Measurements from ENCODE around the gene INF2. TPM values are rescaled to one million over a fixed set of nuclear protein-coding genes. Genes with fewer than 3 reads are reported as not detected.

INF2 gene
- total RNA-seq, 2 experiments from 2014 or later, result 107 to 110 TPM

- H3K27ac Mint-ChIP-seq, result no peak overlapping the region
- no peaks in the 10 kb centered on the region for H3K36me3 Mint-ChIP-seq
- H3K9me3 Mint-ChIP-seq, result no peaks in the 10 kb centered on the region
- POLR2A ChIA-PET, result no interaction called here
- H3K4me3 Mint-ChIP-seq, result no peak overlapping the region
- H3K27me3 Mint-ChIP-seq, result no peaks in the 10 kb centered on the region
- DNase-seq (no peak), ATAC-seq (ENCODE audit: low read depth) (no peak)
- H3K4me1 Mint-ChIP-seq, result peaks cover 21% of the 10 kb centered on the region
Observed at GRCh38 chr14:104675447-104675846, 14.0 kb upstream of the INF2 start.

GRCh38 chr14:104676130-104676693 lies 13.2 kb upstream of the INF2 start:
- Mint-ChIP-seq H3K4me3 (no peak overlapping the region), H3K9me3 (no peaks in the 10 kb centered on the region), H3K4me1 (peaks cover 21% of the 10 kb centered on the region), H3K27ac (no peak overlapping the region), H3K36me3 (no peaks in the 10 kb centered on the region), H3K27me3 (no peaks in the 10 kb centered on the region)
- POLR2A ChIA-PET, result interaction anchor here (2.0 to 3.4 kb wide), 2 partner anchors 10 to 13 kb away, joined by 6 to 52 read pairs; partner anchors contain the start of gene INF2
- no peak for DNase-seq
- no peak for ATAC-seq (ENCODE audit: low read depth)

- DNase-seq (no peak), ATAC-seq (ENCODE audit: low read depth) (no peak)
- Mint-ChIP-seq H3K27ac (peak overlapping the region; percentile 47), H3K4me3 (no peak overlapping the region), H3K4me1 (peaks cover 21% of the 10 kb centered on the region), H3K36me3 (no peaks in the 10 kb centered on the region), H3K9me3 (no peaks in the 10 kb centered on the region), H3K27me3 (no peaks in the 10 kb centered on the region)
- POLR2A ChIA-PET, result interaction anchor here (0.9 to 3.4 kb wide), 6 partner anchors 11 to 18 kb away, joined by 3 to 52 read pairs (median 6); partner anchors contain the start of gene INF2
Observed at GRCh38 chr14:104676694-104677511, 12.5 kb upstream of the INF2 start.

GRCh38 chr14:104677512-104678332 lies 11.7 kb upstream of the INF2 start:
- ATAC-seq (ENCODE audit: low read depth) (peak; percentile 80), DNase-seq (peak; percentile 84)
- no peaks in the 10 kb centered on the region for H3K9me3 Mint-ChIP-seq
- H3K27ac Mint-ChIP-seq, result peak overlapping the region; percentile 87
- no peaks in the 10 kb centered on the region for H3K27me3 Mint-ChIP-seq
- peaks cover 21% of the 10 kb centered on the region for H3K4me1 Mint-ChIP-seq
- no peaks in the 10 kb centered on the region for H3K36me3 Mint-ChIP-seq
- POLR2A ChIA-PET, result interaction anchor here (0.9 to 3.4 kb wide), 7 partner anchors 11 to 91 kb away, joined by 3 to 52 read pairs (median 5); partner anchors contain the start of gene INF2
- H3K4me3 Mint-ChIP-seq, result peak overlapping the region; percentile 78

- H3K4me3 Mint-ChIP-seq, result peak overlapping the region; percentile 78
- ATAC-seq (ENCODE audit: low read depth) (peak; percentile 18), DNase-seq (no peak)
- POLR2A ChIA-PET, result interaction anchor here (0.9 to 3.4 kb wide), 7 partner anchors 11 to 90 kb away, joined by 3 to 52 read pairs (median 5); partner anchors contain the start of gene INF2
- H3K9me3 Mint-ChIP-seq, result no peaks in the 10 kb centered on the region
- no peaks in the 10 kb centered on the region for H3K36me3 Mint-ChIP-seq
- peaks cover 21% of the 10 kb centered on the region for H3K4me1 Mint-ChIP-seq
- H3K27me3 Mint-ChIP-seq, result no peaks in the 10 kb centered on the region
- H3K27ac Mint-ChIP-seq, result peak overlapping the region; percentile 87
Observed at GRCh38 chr14:104678346-104678745, 11.1 kb upstream of the INF2 start.

- H3K27me3 Mint-ChIP-seq, result no peaks in the 10 kb centered on the region
- POLR2A ChIA-PET, result interaction anchor here (1.1 to 3.4 kb wide), 3 partner anchors 10 to 72 kb away, joined by 3 to 52 read pairs (median 9); partner anchors contain the start of gene INF2
Observed at GRCh38 chr14:104678901-104679705, 10.3 kb upstream of the INF2 start.

GRCh38 chr14:104680056-104680805 lies 9.2 kb upstream of the INF2 start:
- no peaks in the 10 kb centered on the region for H3K36me3 Mint-ChIP-seq
- H3K4me1 Mint-ChIP-seq, result peaks cover 16% of the 10 kb centered on the region
- H3K4me3 Mint-ChIP-seq, result peak overlapping the region; percentile 42
- H3K27ac Mint-ChIP-seq, result no peak overlapping the region
- no peak for DNase-seq
- ATAC-seq (ENCODE audit: low read depth), result no peak
- POLR2A ChIA-PET, result interaction anchor here (1.1 kb wide), 1 partner anchor 71 kb away, joined by 3 read pairs; no protein-coding TSS in a partner anchor
- H3K9me3 Mint-ChIP-seq, result no peaks in the 10 kb centered on the region
- peaks cover 6% of the 10 kb centered on the region for H3K27me3 Mint-ChIP-seq

More at GRCh38 chr14:104678901-104679705, 10.3 kb upstream of the INF2 start:
- H3K9me3 Mint-ChIP-seq, result no peaks in the 10 kb centered on the region
- H3K36me3 Mint-ChIP-seq, result no peaks in the 10 kb centered on the region
- no peak for ATAC-seq (ENCODE audit: low read depth)
- peak overlapping the region; percentile 87 for H3K27ac Mint-ChIP-seq
- no peak for DNase-seq
- peaks cover 17% of the 10 kb centered on the region for H3K4me1 Mint-ChIP-seq
- H3K4me3 Mint-ChIP-seq, result peak overlapping the region; percentile 78

- H3K4me1 Mint-ChIP-seq, result peaks cover 19% of the 10 kb centered on the region
- no peak overlapping the region for H3K4me3 Mint-ChIP-seq
- H3K9me3 Mint-ChIP-seq, result no peaks in the 10 kb centered on the region
- peak overlapping the region; percentile 32 for H3K27ac Mint-ChIP-seq
- POLR2A ChIA-PET, result no interaction called here
- no peaks in the 10 kb centered on the region for H3K36me3 Mint-ChIP-seq
- peaks cover 6% of the 10 kb centered on the region for H3K27me3 Mint-ChIP-seq
- no peak for DNase-seq
- ATAC-seq (ENCODE audit: low read depth), result no peak
Observed at GRCh38 chr14:104680806-104681688, 8.4 kb upstream of the INF2 start.

- ATAC-seq (ENCODE audit: low read depth) (no peak), DNase-seq (no peak)
- Mint-ChIP-seq H3K27me3 (peaks cover 6% of the 10 kb centered on the region), H3K4me1 (peaks cover 26% of the 10 kb centered on the region), H3K36me3 (no peaks in the 10 kb centered on the region), H3K9me3 (no peaks in the 10 kb centered on the region), H3K4me3 (no peak overlapping the region), H3K27ac (no peak overlapping the region)
- POLR2A ChIA-PET, result no interaction called here
Observed at GRCh38 chr14:104681689-104682074, 7.7 kb upstream of the INF2 start.

GRCh38 chr14:104682107-104682593 lies 7.3 kb upstream of the INF2 start:
- H3K27me3 Mint-ChIP-seq, result peaks cover 6% of the 10 kb centered on the region
- POLR2A ChIA-PET, result no interaction called here
- no peak overlapping the region for H3K4me3 Mint-ChIP-seq
- no peak for DNase-seq
- no peaks in the 10 kb centered on the region for H3K9me3 Mint-ChIP-seq
- H3K27ac Mint-ChIP-seq, result no peak overlapping the region
- H3K36me3 Mint-ChIP-seq, result no peaks in the 10 kb centered on the region
- H3K4me1 Mint-ChIP-seq, result peaks cover 30% of the 10 kb centered on the region
- ATAC-seq (ENCODE audit: low read depth), result no peak

All from activated naive CD8-positive, alpha-beta T cell treated with anti-CD3 and anti-CD28 coated beads, Interleukin-2, amount 10 ng/mL, durations not matched to agents 7 days and 5 days (primary cell).